Natural killer cell (primary cell): ENCODE results near the gene SPOCK3. TPM values are rescaled to one million over a fixed set of nuclear protein-coding genes. Genes with fewer than 3 reads are reported as not detected.

Source experiments
- ATAC-seq, 3 donors: fragments of 150-1000 bp in 2 of 3; fragments of 200-7000 bp in 1 of 3; cut with Tn5 transposase; 1 replicate in 1 of 3; 2 replicates in 2 of 3; pipeline ENCODE4 v1.10.0; 2021; ENCODE audit warnings: mild to moderate bottlenecking in 2 of 3, moderate library complexity in 2 of 3
- DNase-seq, 2 donors: peaks; one replicate each; pipeline versions ENCODE4 v3.0.0 to v3.0.0-alpha.2; 2013 to 2021; ENCODE audit warnings: mixed read lengths in 1 of 2
- H3K27ac ChIP-seq: one replicate; pipeline ENCODE4 v1.5.1; 2013; ENCODE audit warnings: mild to moderate bottlenecking, low read length
- H3K27me3 ChIP-seq: one replicate; pipeline ENCODE4 v1.6.1; 2013; ENCODE audit warnings: low read length; ENCODE audit not compliant: control insufficient read depth, insufficient read depth
- H3K36me3 ChIP-seq: one replicate; pipeline ENCODE4 v1.6.1; 2013; ENCODE audit warnings: low read length; ENCODE audit not compliant: control insufficient read depth, insufficient read depth
- H3K4me1 ChIP-seq: one replicate; pipeline ENCODE4 v1.6.1; 2013; ENCODE audit warnings: low read length; ENCODE audit not compliant: control insufficient read depth, insufficient read depth
- H3K4me3 ChIP-seq: one replicate; pipeline ENCODE4 v1.5.1; 2013; ENCODE audit warnings: low read length
- H3K9me3 ChIP-seq: one replicate; pipeline ENCODE4 v1.6.1; 2013; ENCODE audit warnings: low read length; ENCODE audit not compliant: control insufficient read depth, insufficient read depth
- H3K27ac Mint-ChIP-seq, 2 donors: one replicate each; pipeline ENCODE4 v1.8.0; 2022; ENCODE audit warnings: mild to moderate bottlenecking in 2 of 2, mixed read lengths in 2 of 2, moderate library complexity in 1 of 2
- H3K27me3 Mint-ChIP-seq, 2 donors: one replicate each; pipeline ENCODE4 v1.8.0; 2022; ENCODE audit warnings: low read depth in 2 of 2, mixed read lengths in 2 of 2
- H3K36me3 Mint-ChIP-seq: one replicate; pipeline ENCODE4 v1.8.0; 2022; ENCODE audit warnings: mixed read lengths
- H3K4me1 Mint-ChIP-seq, 2 donors: one replicate each; pipeline ENCODE4 v1.8.0; 2022; ENCODE audit warnings: mixed read lengths in 2 of 2
- H3K4me3 Mint-ChIP-seq: one replicate; pipeline ENCODE4 v1.8.0; 2022; ENCODE audit warnings: mild to moderate bottlenecking, moderate library complexity, mixed read lengths
- H3K9me3 Mint-ChIP-seq, 2 donors: one replicate each; pipeline ENCODE4 v1.8.0; 2022; ENCODE audit warnings: mixed read lengths in 2 of 2
- CTCF ChIP-seq: fragments of 200-600 bp; IDR thresholded peaks from one replicate; pipeline ENCODE4 v1.8.0; 2022; ENCODE audit warnings: antibody characterized with exemption
- WGBS: methylation state at CpG from one replicate; pipeline ENCODE4 v1.1.7; 2013; ENCODE audit warnings: missing lambda C conversion rate; ENCODE audit not compliant: insufficient coverage; 5-methylcytosine and 5-hydroxymethylcytosine counted together
- intact Hi-C: fragments of 100-400 bp; cut with micrococcal nuclease; formaldehyde crosslinking; loops from one replicate; pipeline ENCODE4 v1.14.2; 2022
- total RNA-seq, 4 donors: library from RNA; stranded (reverse); fragments of 120-200 nt in 1 of 4; gene quantifications; one replicate each; pipeline versions ENCODE4 v1.2.3 to v1.2.4, GENCODE V29; 2013 to 2022

The SPOCK3 gene
- total RNA-seq, 3 donors from 2014 or later (not counting 1 experiment from before 2014, with no cell fraction given): not detected

- Mint-ChIP-seq H3K27ac (no peak overlapping the region), H3K4me1 (no peaks in the 10 kb centered on the region), H3K27me3 (no peaks in the 10 kb centered on the region), H3K4me3 (no peak overlapping the region), H3K9me3 (peaks cover 2 to 5% of the 10 kb centered on the region in 2 donors), H3K36me3 (no peaks in the 10 kb centered on the region)
- no peaks in the 10 kb centered on the region for H3K9me3 ChIP-seq
- DNase-seq (no peak), ATAC-seq (no peak)
- no peaks in the 10 kb centered on the region for H3K4me1 ChIP-seq
- no peak overlapping the region for H3K4me3 ChIP-seq
- no peak overlapping the region for H3K27ac ChIP-seq
- H3K27me3 ChIP-seq: no peaks in the 10 kb centered on the region
- no peak for TF ChIP-seq CTCF
- intact Hi-C loops: no loop called here
- no peaks in the 10 kb centered on the region for H3K36me3 ChIP-seq
- WGBS: 20% methylated on average over 1 of the region's 1 CpG
Measured at GRCh38 chr4:167052631-167053091, 181.6 kb downstream of the SPOCK3 start.

- DNase-seq (no peak), ATAC-seq (no peak)
- no peak overlapping the region for H3K4me3 ChIP-seq
- intact Hi-C loops: no loop called here
- H3K27ac ChIP-seq: no peak overlapping the region
- no peaks in the 10 kb centered on the region for H3K36me3 ChIP-seq
- no peaks in the 10 kb centered on the region for H3K4me1 ChIP-seq
- H3K27me3 ChIP-seq: no peaks in the 10 kb centered on the region
- no peak for TF ChIP-seq CTCF
- H3K4me3 Mint-ChIP-seq: no peak overlapping the region
- no peaks in the 10 kb centered on the region for H3K27me3 Mint-ChIP-seq
- H3K4me1 Mint-ChIP-seq: no peaks in the 10 kb centered on the region
- no peak overlapping the region for H3K27ac Mint-ChIP-seq
- no peaks in the 10 kb centered on the region for H3K9me3 ChIP-seq
- no CpG with 5 or more reads among the region's 3 CpGs for WGBS
- peaks cover 11 to 17% of the 10 kb centered on the region in 2 donors for H3K9me3 Mint-ChIP-seq
- H3K36me3 Mint-ChIP-seq: no peaks in the 10 kb centered on the region
Measured at GRCh38 chr4:167049257-167049656, 185.0 kb downstream of the SPOCK3 start.

DNA sequence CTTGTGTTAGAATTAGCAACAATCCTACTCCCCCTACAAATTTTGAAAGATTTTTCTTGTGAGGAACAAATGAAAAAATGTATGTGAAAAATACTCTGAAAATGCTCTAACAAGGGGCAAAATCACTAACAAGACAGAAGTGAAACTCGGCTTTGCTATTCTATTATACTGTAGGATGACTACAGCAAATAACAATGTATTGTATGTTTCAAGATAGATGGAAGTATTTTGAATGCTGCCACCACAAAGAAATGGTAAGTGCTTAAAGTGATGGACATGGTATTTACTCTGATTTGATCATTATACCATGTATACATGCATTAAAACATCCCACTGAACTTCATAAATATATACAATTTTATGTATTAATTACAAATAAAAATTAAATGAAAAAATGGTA is 192.8 kb downstream of the SPOCK3 start:
- no peak for TF ChIP-seq CTCF
- H3K9me3 ChIP-seq: no peaks in the 10 kb centered on the region
- H3K36me3 Mint-ChIP-seq: no peaks in the 10 kb centered on the region
- no peaks in the 10 kb centered on the region for H3K36me3 ChIP-seq
- H3K4me3 ChIP-seq: no peak overlapping the region
- no peaks in the 10 kb centered on the region for H3K4me1 Mint-ChIP-seq
- H3K27me3 Mint-ChIP-seq: no peaks in the 10 kb centered on the region
- no peak overlapping the region for H3K4me3 Mint-ChIP-seq
- no CpG with 5 or more reads among the region's 1 CpG for WGBS
- DNase-seq (no peak), ATAC-seq (no peak)
- H3K27me3 ChIP-seq: no peaks in the 10 kb centered on the region
- H3K9me3 Mint-ChIP-seq: peaks cover 10 to 12% of the 10 kb centered on the region in 2 donors
- intact Hi-C loops: no loop called here
- no peak overlapping the region for H3K27ac Mint-ChIP-seq
- no peaks in the 10 kb centered on the region for H3K4me1 ChIP-seq
- no peak overlapping the region for H3K27ac ChIP-seq

DNA sequence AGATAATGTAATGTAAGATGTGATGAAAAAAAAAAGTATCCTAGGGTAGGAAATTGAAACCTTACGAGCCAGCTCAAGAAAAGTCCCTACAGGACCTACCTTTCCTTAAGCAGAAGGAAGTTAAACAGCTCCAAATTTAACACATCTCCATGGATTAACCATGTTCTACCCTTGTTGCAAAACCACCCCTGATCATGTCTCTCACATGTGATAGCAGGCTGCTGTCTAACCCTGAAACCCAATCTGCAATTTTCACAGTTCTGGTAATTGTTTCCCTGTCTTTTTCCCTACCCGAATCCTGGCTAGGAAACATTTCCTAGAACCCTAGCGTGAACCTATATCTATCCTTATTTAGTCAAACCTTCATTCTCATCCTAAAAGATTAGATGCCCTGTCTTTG is 198.9 kb downstream of the SPOCK3 start:
- Mint-ChIP-seq H3K4me3 (no peak overlapping the region), H3K9me3 (peaks cover 4% of the 10 kb centered on the region in 2 donors), H3K27me3 (no peaks in the 10 kb centered on the region), H3K36me3 (no peaks in the 10 kb centered on the region), H3K4me1 (no peaks in the 10 kb centered on the region), H3K27ac (no peak overlapping the region)
- TF ChIP-seq CTCF: no peak
- WGBS: 94% methylated on average over 3 of the region's 3 CpGs
- intact Hi-C loops: no loop called here
- Histone ChIP-seq H3K27me3 (no peaks in the 10 kb centered on the region), H3K9me3 (no peaks in the 10 kb centered on the region), H3K4me1 (no peaks in the 10 kb centered on the region), H3K4me3 (no peak overlapping the region), H3K36me3 (no peaks in the 10 kb centered on the region), H3K27ac (no peak overlapping the region)
- DNase-seq: no peak
- ATAC-seq: no peak
